ENCODE data around the gene SCIMP.
"Not testable (repeated sequence)": the region's sequence is repeated elsewhere in the genome, so short reads cannot be mapped to it uniquely, and the experiment has no call there.

Gene SCIMP

DNA sequence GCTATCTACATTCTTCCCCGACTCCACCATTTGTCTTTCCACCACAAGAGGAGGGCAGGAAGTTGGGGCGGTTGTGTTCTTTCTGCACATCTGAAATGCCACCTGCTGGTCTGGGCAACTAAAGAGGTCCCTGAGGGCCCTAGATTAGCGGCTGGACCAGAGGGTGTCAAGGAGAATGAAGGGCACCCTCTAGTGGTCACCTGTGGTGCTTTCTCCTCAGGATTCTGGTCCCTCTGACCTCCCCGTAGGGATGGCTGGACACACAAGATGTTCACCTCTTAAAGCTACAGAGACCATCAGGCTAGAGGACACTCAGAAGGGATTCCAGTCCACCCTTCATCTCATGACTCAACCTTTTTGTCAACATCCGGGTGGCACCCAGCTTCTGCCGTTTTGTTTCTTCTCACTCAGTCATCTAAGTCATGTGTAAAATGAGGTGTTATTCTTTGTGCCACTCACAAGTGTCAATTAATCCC, 2.9 kb upstream of the SCIMP start:
- DNase-seq = no peak

DNA sequence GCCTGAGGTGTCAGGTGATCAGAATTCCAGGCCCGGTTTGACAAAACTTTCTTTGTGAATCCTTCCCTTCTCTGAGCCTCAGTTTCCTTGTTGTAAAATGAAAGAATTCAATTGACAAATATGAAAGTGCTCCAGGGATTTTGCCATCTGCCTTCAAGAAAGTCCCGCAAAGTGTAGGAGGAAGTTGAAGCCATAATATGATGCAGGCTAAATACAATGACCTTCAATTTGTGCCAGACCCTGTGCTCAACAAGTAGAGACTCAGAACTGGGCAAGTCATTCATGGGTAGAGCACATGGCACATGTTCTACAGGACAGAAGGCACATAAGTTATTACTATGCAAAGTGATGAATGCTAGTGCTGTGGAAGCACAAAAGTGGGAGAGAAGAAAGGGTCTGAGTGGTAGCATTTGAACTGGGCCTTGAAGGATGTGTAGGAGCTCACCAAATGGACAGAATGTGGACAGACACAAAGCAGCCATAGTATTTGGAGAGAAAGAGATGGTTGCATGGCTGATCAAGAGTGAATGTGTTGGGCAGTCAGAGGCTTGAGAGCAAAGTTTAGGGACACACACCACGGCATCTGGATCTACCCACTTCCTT, 2.4 kb upstream of the SCIMP start:
- no peak for DNase-seq

DNA sequence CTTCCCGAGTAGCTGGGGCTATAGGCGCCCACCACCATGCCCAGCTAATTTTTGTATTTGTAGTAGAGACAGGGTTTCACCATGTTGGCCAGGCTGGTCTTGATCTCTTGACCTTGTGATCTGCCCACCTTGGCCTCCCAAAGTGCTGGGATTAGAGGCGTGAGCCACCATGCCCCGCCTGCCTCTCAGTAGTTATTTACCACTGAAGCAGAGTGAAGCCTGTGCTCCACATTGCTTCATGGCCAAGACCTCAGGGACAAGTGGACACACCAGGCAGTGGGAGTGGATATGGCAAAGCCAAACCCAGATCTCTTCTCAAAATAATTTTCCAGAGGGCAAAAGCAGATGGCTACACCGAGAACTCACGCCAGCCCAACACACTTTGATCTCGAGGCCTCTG, 1.2 kb downstream of the SCIMP start:
- DNase-seq = not testable (repeated sequence)

DNA sequence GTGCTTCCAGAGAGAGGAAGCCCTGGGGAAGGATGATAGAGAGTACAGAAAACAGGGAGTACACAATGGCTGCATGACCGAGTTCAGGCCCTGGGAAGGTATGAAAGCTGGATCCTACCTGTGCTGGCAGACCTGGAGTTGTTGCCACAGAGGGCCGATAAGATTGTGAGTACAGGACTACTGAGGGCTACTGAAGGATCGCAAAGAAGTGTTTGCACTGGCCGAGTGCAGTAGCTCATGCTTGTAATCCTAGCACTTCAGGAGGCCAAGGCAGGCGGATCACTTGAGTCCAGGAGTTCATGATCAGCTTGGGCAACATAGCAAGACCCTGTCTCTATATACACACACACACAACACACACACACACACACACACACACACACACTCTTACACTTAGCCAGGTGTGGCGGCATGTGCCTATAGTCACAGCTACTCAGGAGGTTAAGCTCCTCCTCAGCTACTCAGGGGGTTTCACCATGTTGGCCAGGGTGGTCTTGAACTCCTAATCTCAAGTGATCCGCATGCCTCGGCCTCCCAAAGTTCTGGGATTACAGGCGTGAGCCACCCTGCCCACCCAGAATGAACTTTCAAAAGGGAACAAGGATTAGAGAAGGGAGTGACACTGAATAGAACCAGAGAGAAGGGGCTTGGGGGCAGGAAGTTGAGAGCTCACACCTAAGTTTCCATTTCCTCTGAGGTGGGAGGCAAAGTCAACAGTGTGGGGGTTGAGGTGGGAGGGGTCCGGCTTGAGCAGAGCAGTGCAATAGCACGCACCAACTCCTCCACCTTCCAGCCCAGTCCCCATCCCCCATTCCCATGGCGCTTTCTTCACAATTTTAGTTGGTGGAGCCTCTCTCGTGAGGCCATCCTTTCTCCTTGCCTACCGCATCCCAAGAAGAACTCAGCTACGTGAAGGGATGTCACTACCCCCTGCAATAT, 7.5 kb downstream of the SCIMP start:
- DNase-seq = no peak

- DNase-seq = no peak
Measured at GRCh38 chr17:5225668-5226457, 8.8 kb downstream of the SCIMP start.

GRCh38 chr17:5221912-5222311, 12.7 kb downstream of the SCIMP start:
- not testable (repeated sequence) for DNase-seq

GRCh38 chr17:5220074-5220473, 14.6 kb downstream of the SCIMP start:
- no peak for DNase-seq

DNA sequence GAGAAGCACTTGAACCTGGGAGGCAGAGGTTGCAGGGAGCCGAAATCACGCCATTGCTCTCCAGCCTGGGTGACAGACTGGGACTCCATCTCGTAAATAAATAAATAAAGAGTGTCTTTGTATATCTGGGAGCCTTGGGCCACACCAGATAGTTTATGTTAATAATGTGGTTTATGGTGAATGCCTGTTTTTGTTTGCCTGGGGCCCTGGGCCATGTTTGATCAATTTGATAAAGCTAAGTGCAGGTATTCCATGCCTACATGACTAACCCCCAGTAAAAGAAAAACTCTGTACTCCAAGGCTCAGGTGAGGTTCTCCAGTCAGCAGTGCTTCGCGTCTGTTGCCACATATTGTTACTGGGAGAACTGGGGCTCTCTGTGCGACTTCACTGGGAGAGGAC, 15.1 kb downstream of the SCIMP start:
- no peak for DNase-seq

DNA sequence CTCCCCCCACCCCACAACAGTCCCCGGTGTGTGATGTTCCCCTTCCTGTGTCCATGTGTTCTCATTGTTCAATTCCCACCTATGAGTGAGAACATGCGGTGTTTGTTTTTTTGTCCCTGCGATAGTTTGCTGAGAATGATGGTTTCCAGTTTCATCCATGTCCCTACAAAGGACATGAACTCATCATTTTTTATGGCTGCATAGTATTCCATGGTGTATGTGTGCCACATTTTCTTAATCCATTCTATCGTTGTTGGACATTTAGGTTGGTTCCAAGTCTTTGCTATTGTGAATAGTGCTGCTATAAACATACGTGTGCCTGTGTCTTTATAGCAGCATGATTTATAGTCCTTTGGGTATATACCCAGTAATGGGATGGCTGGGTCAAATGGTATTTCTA, 17.1 kb downstream of the SCIMP start:
- DNase-seq = not testable (repeated sequence)

DNA sequence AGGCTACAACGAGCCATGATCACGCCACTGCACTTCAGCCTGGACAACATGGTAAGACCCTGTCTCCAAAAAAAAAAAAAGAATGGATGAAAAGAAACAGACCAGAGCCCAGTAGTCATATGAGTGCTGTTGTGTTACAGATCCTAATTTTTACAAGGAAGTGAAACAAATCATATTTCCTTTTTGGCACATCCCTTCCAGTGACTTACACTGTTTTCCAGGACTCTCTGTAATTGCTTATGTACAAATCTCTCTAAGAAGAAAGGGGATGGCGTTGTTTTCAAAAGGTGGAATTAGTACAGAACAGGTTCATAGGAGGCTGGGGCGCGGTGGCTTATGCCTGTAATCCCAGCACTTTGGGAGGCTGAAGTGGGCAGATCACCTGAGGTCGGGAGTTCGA, 23.2 kb downstream of the SCIMP start:
- DNase-seq = no peak

- DNase-seq = no peak
Measured at GRCh38 chr17:5210614-5211252, 23.9 kb downstream of the SCIMP start.

DNA sequence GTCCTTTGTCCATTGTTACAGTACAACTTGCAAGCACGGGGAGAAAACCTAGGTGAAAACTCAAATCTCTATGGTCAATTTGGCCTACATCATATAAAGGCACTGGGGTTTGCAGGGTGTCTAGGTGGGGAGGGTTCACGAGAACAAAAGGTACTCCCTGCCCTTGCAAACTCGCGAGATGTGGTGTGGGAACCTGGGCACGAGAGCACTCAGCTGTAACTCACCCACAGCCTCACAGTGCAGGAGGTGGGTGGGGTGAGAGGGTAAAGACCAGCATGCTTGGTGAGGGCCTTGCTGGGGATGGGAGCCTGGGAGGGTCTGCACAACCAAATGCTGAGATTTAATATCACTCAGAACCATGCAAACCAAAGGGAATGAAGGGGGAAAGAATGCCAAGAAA, 24.6 kb downstream of the SCIMP start:
- DNase-seq = no peak

DNA sequence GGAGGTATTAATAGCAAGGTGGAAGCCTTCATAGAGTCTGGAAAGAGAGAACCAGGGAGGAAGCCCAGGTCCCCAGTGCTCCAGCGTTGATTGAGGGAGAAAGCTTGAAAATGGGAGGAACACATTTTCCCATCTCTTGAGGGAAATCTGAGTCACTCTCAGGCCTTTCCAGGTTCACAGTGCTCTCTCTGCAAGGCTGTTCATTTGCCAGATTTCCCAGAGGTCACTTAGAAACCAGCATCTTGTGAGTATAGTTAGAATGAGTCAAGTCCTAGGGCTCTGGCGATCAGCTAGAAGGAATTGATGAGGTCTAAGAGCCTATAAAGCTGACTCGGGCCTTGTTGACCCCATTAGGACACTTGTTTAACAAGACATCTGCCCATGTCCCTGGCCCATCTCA, 25.3 kb downstream of the SCIMP start:
- no peak for DNase-seq

DNA sequence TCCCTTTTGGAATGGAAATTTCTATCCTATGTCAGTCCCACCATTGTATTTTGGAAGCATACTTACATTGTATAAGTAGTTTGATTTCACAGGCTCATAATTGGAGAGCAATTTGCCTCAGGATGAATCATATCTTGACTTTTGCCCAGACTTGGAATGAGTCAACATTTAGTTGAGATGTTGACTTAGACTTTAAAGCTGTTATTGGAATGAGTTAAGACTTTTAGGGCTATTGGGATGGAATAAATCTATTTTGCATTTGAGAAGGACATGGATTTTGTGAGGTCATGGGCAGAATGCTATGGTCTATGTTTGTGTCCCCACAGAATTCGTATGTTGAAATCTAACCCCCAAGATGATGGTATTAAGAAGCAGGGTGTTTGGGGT, 30.8 kb downstream of the SCIMP start:
- no peak for DNase-seq

- no peak for DNase-seq
Measured at GRCh38 chr17:5203178-5203907, 31.3 kb downstream of the SCIMP start.

- DNase-seq = no peak
Measured at GRCh38 chr17:5201011-5201410, 33.6 kb downstream of the SCIMP start.

GRCh38 chr17:5200360-5200759, 34.3 kb downstream of the SCIMP start:
- no peak for DNase-seq

DNA sequence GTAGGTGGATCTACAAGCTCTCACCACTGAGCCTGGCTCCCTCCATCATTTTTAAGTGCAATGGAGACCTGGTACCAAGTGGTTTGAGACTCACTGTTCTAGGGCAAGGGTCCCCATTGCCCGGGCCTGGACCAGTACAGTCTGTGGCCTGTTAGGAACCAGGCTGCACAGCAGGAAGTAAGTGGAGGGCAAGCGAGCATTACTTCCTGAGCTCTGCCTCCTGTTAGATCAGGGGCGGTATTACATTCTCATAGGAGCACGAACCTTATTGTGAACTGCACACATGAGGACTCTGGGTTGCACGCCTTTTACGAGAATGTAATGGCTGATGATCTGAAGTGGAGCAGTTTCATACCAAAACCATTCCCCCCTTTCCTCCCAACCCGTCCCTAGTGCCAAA, 36.2 kb downstream of the SCIMP start:
- no peak for DNase-seq

GRCh38 chr17:5194346-5194745, 40.3 kb downstream of the SCIMP start:
- no peak for DNase-seq

- DNase-seq = peak; percentile 91 to 95 (median 94)
Measured at GRCh38 chr17:5191541-5192417, 42.9 kb downstream of the SCIMP start, which contains the start of gene ZNF594. TSS of gene ZNF594 (minus strand) at chr17:5191868. CDS start at chr17:5184256, 7,612 bp downstream.

GRCh38 chr17:5184288-5184687, 50.4 kb downstream of the SCIMP start:
- DNase-seq = no peak
